ENCODE results near the gene DNAJC13.

Gene DNAJC13

DNA sequence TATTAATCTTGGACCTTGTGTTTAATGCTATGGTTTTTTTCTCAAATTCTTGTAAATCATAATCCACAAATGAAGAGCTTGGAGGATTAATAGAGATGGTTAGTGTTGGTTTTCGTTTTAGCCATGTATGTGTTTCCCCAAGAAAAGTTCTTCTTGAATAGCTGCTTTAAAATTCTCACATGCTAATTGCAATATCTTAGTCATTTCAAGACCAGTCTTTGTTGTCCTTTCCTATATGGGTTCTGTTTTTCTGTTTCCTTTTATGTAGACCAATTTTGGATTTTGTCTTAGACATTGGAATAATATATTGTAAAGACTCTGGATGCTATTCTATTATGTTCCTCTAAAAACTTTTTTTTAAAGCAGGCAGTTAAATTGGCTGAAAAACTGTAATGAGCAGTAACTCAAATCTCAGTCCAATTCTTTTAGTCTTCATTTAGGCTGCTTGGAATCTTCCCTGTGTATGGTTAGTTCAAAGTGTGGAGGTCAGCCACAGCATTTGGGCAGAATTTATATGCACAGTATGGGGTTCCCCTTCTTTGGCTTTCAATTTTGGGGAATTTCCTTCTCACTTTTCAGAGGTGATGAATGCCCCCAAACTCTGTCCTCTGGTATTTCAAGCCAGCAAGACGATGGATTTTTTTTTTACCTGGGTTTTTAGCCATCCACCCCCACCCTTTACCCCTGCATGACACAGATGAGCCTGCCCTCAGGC, 39.1 kb upstream of the DNAJC13 start:
- no peak overlapping the region for H3K27ac ChIP-seq (replicated peaks)
- no peak for DNase-seq (ENCODE audit: low read depth in 1 of 2, low spot score in 1 of 2)

GRCh38 chr3:132378846-132379245, 38.5 kb upstream of the DNAJC13 start:
- Histone ChIP-seq H3K27ac (replicated peaks) (no peak overlapping the region), H3K4me3 (replicated peaks; ENCODE audit: insufficient read depth, low read length) (no peak overlapping the region), H3K27me3 (ENCODE audit: insufficient read depth, poor library complexity, severe bottlenecking) (no peaks in the 10 kb centered on the region)
- no peak for TF ChIP-seq CTCF (IDR thresholded peaks at IDR 0.05; ENCODE audit: insufficient read depth, low read length)
- no peak for TF ChIP-seq GABPA (IDR thresholded peaks at IDR 0.05; ENCODE audit: low read depth)
- no peak for TF ChIP-seq POLR2AphosphoS5 (IDR thresholded peaks at IDR 0.05; ENCODE audit: low read depth)
- TF ChIP-seq, protein P1, sequence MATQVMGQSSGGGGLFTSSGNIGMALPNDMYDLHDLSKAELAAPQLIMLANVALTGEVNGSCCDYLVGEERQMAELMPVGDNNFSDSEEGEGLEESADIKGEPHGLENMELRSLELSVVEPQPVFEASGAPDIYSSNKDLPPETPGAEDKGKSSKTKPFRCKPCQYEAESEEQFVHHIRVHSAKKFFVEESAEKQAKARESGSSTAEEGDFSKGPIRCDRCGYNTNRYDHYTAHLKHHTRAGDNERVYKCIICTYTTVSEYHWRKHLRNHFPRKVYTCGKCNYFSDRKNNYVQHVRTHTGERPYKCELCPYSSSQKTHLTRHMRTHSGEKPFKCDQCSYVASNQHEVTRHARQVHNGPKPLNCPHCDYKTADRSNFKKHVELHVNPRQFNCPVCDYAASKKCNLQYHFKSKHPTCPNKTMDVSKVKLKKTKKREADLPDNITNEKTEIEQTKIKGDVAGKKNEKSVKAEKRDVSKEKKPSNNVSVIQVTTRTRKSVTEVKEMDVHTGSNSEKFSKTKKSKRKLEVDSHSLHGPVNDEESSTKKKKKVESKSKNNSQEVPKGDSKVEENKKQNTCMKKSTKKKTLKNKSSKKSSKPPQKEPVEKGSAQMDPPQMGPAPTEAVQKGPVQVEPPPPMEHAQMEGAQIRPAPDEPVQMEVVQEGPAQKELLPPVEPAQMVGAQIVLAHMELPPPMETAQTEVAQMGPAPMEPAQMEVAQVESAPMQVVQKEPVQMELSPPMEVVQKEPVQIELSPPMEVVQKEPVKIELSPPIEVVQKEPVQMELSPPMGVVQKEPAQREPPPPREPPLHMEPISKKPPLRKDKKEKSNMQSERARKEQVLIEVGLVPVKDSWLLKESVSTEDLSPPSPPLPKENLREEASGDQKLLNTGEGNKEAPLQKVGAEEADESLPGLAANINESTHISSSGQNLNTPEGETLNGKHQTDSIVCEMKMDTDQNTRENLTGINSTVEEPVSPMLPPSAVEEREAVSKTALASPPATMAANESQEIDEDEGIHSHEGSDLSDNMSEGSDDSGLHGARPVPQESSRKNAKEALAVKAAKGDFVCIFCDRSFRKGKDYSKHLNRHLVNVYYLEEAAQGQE (IDR thresholded peaks at IDR 0.05; ENCODE audit: insufficient replicate concordance, low read depth) = no peak
- no peak for TF ChIP-seq SPI1 (IDR thresholded peaks at IDR 0.05; ENCODE audit: borderline replicate concordance, low read depth)
- DNase-seq (ENCODE audit: low read depth in 1 of 2, low spot score in 1 of 2) = no peak

More for the DNA sequence above, 39.1 kb upstream of the DNAJC13 start:
- TF ChIP-seq, protein P1 (IDR thresholded peaks at IDR 0.05; ENCODE audit: insufficient replicate concordance, low read depth) = no peak
- H3K27me3 ChIP-seq (ENCODE audit: insufficient read depth, poor library complexity, severe bottlenecking) = no peaks in the 10 kb centered on the region
- no peak overlapping the region for H3K4me3 ChIP-seq (replicated peaks; ENCODE audit: insufficient read depth, low read length)

DNA sequence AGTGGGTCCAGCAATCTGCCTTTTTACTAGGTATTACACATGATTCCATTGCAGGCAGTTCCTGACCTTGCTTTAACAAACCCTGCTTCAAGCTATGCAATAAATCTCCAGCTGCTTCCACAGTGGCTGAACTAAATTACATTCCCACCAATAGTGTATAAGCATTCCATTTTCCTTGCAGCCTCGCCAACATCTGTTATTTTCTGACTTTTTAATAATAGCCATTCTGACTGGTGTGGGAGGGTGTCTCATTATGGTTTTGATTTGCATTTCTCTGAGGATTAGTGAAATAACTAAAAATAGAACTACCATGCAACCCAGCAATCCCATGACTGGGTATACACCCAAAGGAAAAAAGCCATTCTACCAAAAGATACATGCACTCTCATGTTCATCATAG, 36.4 kb upstream of the DNAJC13 start:
- H3K4me3 ChIP-seq (replicated peaks; ENCODE audit: insufficient read depth, low read length) = no peak overlapping the region

More for the DNA sequence above, 36.4 kb upstream of the DNAJC13 start:
- no peak for DNase-seq (ENCODE audit: low read depth in 1 of 2, low spot score in 1 of 2)
- H3K27me3 ChIP-seq (ENCODE audit: insufficient read depth, poor library complexity, severe bottlenecking) = no peaks in the 10 kb centered on the region
- H3K27ac ChIP-seq (replicated peaks) = no peak overlapping the region
- TF ChIP-seq POLR2AphosphoS5 (IDR thresholded peaks at IDR 0.05; ENCODE audit: low read depth) (no peak), SPI1 (IDR thresholded peaks at IDR 0.05; ENCODE audit: borderline replicate concordance, low read depth) (no peak), CTCF (IDR thresholded peaks at IDR 0.05; ENCODE audit: insufficient read depth, low read length) (no peak), GABPA (IDR thresholded peaks at IDR 0.05; ENCODE audit: low read depth) (no peak)
- TF ChIP-seq, protein P1 (IDR thresholded peaks at IDR 0.05; ENCODE audit: insufficient replicate concordance, low read depth) = no peak

Measured in HL-60 (cell line).